A549 treated with AZD2906 at 1 μM for 4 hours (cell line): Measurements from ENCODE around the gene SMPD3. TPM values are rescaled to one million over a fixed set of nuclear protein-coding genes. Genes with fewer than 3 reads are reported as not detected.

Experiments
- total RNA-seq: library from RNA; stranded (reverse); fragments of 200-300 nt; extraction: Qiagen RNA extraction; gene quantifications from 5 replicates; pipeline ENCODE4 v1.2.3, GENCODE V29; 2022

SMPD3 gene
- total RNA-seq = 0.08 to 0.20 TPM (median 0.13 TPM) in 5 replicates

GRCh38 chr16:68448360-68448970 is at the start of gene SMPD3:
SMPD3 (minus strand) TSS chr16:68448508; CDS start chr16:68372181, 76,327 bp downstream.

DNA sequence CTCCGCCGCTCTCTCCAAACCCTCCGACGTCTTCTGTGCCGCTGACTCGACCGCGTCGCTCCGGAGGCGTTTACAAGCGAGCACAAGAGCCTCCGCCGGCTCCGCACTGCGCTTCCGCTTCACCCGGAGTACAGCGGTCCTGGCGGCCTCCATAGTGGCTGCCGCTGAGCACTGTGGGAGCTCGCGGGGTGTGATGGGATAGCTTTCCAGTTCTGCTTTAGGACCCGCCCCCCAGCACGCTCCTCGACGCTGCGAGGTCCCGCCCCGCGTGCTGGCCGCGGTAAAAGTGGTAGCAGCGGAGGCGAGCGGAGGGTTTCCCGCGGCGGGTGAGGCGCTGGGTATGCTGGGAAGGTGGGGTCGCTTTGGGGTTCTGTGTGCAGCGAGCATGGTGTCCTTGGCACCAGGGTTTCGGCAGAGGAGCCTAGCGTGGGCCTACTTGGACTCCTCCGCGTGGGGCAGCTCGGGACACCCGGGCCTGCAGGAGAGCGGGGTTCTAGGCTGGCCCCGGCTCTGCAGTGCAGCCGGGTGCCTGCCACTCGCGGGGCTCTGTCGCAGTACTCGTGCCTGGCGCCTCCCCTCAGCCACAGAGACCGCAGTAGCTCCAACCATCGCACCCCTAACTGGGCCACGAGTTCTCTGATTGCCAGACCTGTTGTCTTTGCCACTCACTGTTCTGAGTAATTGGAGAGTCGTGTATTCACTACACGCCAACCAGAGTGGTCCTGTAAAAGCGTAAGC is 137.4 kb downstream of the SMPD3 start, which contains the start of the genes PRMT7 and SLC7A6OS:
Gene PRMT7, plus strand, starts transcription at position 246 of the 738 bp plus-strand sequence. CDS start 4,961 bp downstream, outside the sequence.
Gene SLC7A6OS, minus strand, starts transcription at position 173 of the 738 bp plus-strand sequence. Its CDS starts 20 bp downstream, at position 153.

Other genes starting within 250 kb of the SMPD3 start
- 0.05 to 0.18 TPM (median 0.10 TPM) in 5 replicates for gene ESRP2, start 212.4 kb downstream of the SMPD3 start, total RNA-seq
- 15.0 to 16.6 TPM (median 15.1 TPM) in 5 replicates for gene PLA2G15, start 203.1 kb downstream of the SMPD3 start, total RNA-seq
- 29.4 to 34.5 TPM (median 31.3 TPM) in 5 replicates for gene SLC7A6, start 184.0 kb downstream of the SMPD3 start, total RNA-seq
- 9.4 to 12.4 TPM (median 11.7 TPM) in 5 replicates for gene SLC7A6OS, start 137.6 kb downstream of the SMPD3 start, total RNA-seq
- 26.1 to 32.0 TPM (median 30.2 TPM) in 5 replicates for gene PRMT7, start 137.5 kb downstream of the SMPD3 start, total RNA-seq
- gene ZFP90, start 90.8 kb upstream of the SMPD3 start, total RNA-seq = 6.4 to 10.4 TPM (median 8.9 TPM) in 5 replicates
- gene CDH3, start 196.8 kb upstream of the SMPD3 start, total RNA-seq = 0.23 to 0.37 TPM (median 0.30 TPM) in 5 replicates